ENCODE data around the gene MEIKIN. TPM values are rescaled to one million over a fixed set of nuclear protein-coding genes. Genes with fewer than 3 reads are reported as not detected.

MEIKIN gene, protein sequence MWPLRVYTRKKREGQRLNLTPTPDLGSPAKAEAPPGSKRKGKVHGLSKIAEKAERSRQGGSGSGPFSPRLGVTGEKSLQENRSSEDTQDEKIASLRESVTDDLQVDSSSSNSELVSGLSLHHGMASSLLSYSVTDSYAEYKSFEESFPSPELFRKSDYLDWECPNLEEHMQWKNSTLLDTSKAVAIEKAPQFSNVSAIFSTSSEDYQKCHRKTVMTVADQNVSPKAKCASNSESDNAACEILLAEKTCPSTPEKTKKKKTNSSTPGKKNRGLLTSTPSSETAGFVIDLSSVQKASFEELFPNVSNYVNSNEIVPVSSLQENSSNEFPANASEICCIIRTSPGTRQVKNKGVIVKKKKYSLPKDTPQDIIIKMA
- not detected in 2 replicates for total RNA-seq (2022)
- not detected for Bru-seq, nascent RNA
- percentile 24 among the genes with signal in this experiment for BruChase-seq, experiment 1, labeled RNA remaining after a 6-hour chase
- percentile 28 among the genes with signal in this experiment for BruChase-seq, experiment 2, labeled RNA remaining after a 2-hour chase
- long read RNA-seq: 0 reads

GRCh38 chr5:131945551-131946168 is at the start of gene MEIKIN:
Gene MEIKIN (minus strand): TSS chr5:131945663. CDS start chr5:131945505, 158 bp downstream.
- H3K4me1 Mint-ChIP-seq (ENCODE audit: low read depth, unreplicated experiment): no peaks in the 10 kb centered on the region
- CTCF ChIA-PET: no interaction called here
- BruUV-seq (replicated peaks): no TSS peak

DNA sequence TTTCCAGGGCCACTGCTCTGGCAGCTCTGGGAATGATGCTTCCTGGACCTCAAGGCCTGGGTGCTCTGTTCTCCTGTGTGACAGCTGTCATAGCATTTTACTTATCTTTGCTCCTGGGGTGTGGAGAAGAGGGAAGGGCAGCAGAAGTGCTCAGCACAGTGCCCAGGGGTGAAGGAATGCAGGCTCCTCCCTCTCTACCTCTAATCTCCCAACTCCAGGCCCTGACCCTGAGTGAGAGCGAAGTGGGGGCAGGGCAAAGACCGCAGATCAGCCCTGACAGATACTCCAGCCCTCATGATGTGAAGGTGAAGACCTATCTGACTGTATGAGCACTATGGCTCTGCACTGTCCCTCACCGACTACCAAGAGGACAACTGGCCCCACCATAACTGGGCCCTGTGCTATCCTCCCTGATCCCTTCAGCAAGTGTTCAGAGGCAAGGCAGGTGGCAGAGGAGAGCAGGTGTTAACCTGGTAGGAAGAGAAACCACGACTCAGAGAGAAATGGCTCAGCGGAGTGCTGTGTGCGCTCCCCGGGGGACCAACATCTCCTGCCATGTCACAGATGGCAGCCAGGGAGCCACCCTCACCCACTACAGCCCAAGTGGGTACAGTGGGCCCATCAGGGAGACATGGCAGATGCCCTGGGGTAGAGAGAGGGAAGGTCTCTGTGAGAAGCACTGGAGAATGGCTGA is 49.2 kb upstream of the MEIKIN start:
- no peak for TF ChIP-seq CTCF (IDR thresholded peaks at IDR 0.05; ENCODE audit: unreplicated experiment)
- Mint-ChIP-seq H3K4me3 (ENCODE audit: low read depth, unreplicated experiment) (no peak overlapping the region), H3K4me1 (ENCODE audit: low read depth, unreplicated experiment) (peaks cover 24% of the 10 kb centered on the region), H3K27ac (ENCODE audit: unreplicated experiment) (no peak overlapping the region), H3K36me3 (ENCODE audit: insufficient read depth, unreplicated experiment) (no peaks in the 10 kb centered on the region), H3K9me3 (ENCODE audit: low read depth, unreplicated experiment) (no peaks in the 10 kb centered on the region), H3K27me3 (ENCODE audit: unreplicated experiment) (peaks cover 29% of the 10 kb centered on the region)
- CTCF ChIA-PET: no interaction called here
- intact Hi-C loops (cut with micrococcal nuclease; ENCODE audit: unreplicated experiment): no loop called here
- DNase-seq: no peak
- no TSS peak for BruUV-seq (replicated peaks)

More at GRCh38 chr5:131945551-131946168, at the start of gene MEIKIN:
- Mint-ChIP-seq H3K27ac (ENCODE audit: unreplicated experiment) (no peak within 1 kb of the TSS), H3K27me3 (ENCODE audit: unreplicated experiment) (peaks cover 26% of the 10 kb centered on the region), H3K4me3 (ENCODE audit: low read depth, unreplicated experiment) (no peak within 1 kb of the TSS), H3K36me3 (ENCODE audit: insufficient read depth, unreplicated experiment) (no peaks in the 10 kb centered on the region), H3K9me3 (ENCODE audit: low read depth, unreplicated experiment) (no peaks in the 10 kb centered on the region)
- no peak for TF ChIP-seq CTCF (IDR thresholded peaks at IDR 0.05; ENCODE audit: unreplicated experiment)
- DNase-seq: no peak
- intact Hi-C loops (cut with micrococcal nuclease; ENCODE audit: unreplicated experiment): no loop called here

GRCh38 chr5:131994090-131994489 is 48.6 kb upstream of the MEIKIN start:
- Mint-ChIP-seq H3K4me1 (ENCODE audit: low read depth, unreplicated experiment) (peaks cover 24% of the 10 kb centered on the region), H3K27me3 (ENCODE audit: unreplicated experiment) (peaks cover 29% of the 10 kb centered on the region), H3K36me3 (ENCODE audit: insufficient read depth, unreplicated experiment) (no peaks in the 10 kb centered on the region), H3K9me3 (ENCODE audit: low read depth, unreplicated experiment) (no peaks in the 10 kb centered on the region), H3K27ac (ENCODE audit: unreplicated experiment) (no peak overlapping the region), H3K4me3 (ENCODE audit: low read depth, unreplicated experiment) (no peak overlapping the region)
- BruUV-seq (replicated peaks): no TSS peak
- CTCF ChIA-PET: no interaction called here
- intact Hi-C loops (cut with micrococcal nuclease; ENCODE audit: unreplicated experiment): no loop called here
- no peak for TF ChIP-seq CTCF (IDR thresholded peaks at IDR 0.05; ENCODE audit: unreplicated experiment)
- no peak for DNase-seq

DNA sequence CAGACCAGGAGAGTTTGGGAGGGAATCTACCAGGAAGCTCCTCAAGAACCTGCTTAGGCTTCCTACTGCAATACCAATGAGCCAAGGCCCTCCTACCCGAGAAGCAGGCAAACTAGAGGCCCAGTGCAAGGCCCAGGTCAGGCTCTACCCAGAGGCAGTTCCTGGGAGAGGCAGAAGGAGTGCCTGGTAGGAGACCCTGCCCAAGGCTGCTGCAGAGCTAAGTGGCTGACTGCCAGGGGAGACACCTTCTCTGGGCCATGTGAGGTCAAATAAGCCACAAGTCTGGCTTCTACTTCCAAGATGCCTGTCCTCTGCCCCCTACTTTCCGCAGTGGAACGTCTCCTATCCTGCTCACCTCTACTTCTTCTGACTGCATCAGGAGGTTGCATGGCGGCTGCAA is 48.2 kb upstream of the MEIKIN start:
- no TSS peak for BruUV-seq (replicated peaks)
- intact Hi-C loops (cut with micrococcal nuclease; ENCODE audit: unreplicated experiment): no loop called here
- no peak for DNase-seq
- Mint-ChIP-seq H3K4me3 (ENCODE audit: low read depth, unreplicated experiment) (no peak overlapping the region), H3K27ac (ENCODE audit: unreplicated experiment) (no peak overlapping the region), H3K36me3 (ENCODE audit: insufficient read depth, unreplicated experiment) (no peaks in the 10 kb centered on the region), H3K27me3 (ENCODE audit: unreplicated experiment) (peaks cover 29% of the 10 kb centered on the region), H3K4me1 (ENCODE audit: low read depth, unreplicated experiment) (peaks cover 21% of the 10 kb centered on the region), H3K9me3 (ENCODE audit: low read depth, unreplicated experiment) (no peaks in the 10 kb centered on the region)
- CTCF ChIA-PET: interaction anchor here (0.5 kb wide), 1 partner anchor 469 kb away, joined by 4 read pairs; no protein-coding TSS in a partner anchor
- no peak for TF ChIP-seq CTCF (IDR thresholded peaks at IDR 0.05; ENCODE audit: unreplicated experiment)

All from Calu3 (cell line).